ENCODE measurements around the gene FOXD4L1.
"Not testable (repeated sequence)": the region's sequence is repeated elsewhere in the genome, so short reads cannot be mapped to it uniquely, and the experiment has no call there.

DNA sequence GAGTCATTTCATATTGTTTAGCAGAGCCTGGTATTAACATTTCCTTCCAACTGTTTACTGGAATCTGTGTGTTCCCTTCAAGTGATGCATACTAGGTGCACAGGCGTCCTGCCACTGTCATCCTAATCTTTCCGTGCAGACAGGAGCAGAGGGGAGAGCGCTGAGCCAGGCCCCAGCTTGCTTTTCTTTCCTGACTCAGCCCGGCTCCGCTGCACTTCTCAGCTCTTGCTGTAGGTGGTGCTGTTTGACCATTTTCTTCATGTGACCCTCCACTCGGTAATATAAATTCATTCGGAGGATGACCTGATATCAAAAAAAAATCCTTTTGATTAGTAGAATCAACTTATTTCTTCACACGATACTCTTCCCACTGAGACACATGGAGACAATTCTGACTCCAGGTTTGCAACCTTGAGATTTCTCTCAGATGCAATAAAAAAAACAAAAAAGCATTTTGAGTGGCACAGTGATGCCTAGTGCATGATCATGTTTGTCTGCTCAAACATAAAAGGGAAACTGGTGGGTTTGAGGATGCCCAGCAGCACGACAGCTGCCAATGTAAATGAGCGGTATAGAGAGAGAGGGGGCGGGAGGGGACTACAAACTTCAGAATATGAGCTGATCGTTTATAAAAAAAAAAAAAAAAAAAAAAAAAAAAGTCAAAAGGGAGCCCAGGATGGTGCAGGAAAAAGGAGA, 29.0 kb downstream of the FOXD4L1 start:
- TF ChIP-seq POLR2A (IDR thresholded peaks at IDR 0.05; ENCODE audit: low read depth); POLR2AphosphoS5 (IDR thresholded peaks at IDR 0.05); EP300 (IDR thresholded peaks at IDR 0.05): not testable (repeated sequence)
- TF ChIP-seq, protein P1, sequence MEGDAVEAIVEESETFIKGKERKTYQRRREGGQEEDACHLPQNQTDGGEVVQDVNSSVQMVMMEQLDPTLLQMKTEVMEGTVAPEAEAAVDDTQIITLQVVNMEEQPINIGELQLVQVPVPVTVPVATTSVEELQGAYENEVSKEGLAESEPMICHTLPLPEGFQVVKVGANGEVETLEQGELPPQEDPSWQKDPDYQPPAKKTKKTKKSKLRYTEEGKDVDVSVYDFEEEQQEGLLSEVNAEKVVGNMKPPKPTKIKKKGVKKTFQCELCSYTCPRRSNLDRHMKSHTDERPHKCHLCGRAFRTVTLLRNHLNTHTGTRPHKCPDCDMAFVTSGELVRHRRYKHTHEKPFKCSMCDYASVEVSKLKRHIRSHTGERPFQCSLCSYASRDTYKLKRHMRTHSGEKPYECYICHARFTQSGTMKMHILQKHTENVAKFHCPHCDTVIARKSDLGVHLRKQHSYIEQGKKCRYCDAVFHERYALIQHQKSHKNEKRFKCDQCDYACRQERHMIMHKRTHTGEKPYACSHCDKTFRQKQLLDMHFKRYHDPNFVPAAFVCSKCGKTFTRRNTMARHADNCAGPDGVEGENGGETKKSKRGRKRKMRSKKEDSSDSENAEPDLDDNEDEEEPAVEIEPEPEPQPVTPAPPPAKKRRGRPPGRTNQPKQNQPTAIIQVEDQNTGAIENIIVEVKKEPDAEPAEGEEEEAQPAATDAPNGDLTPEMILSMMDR (IDR thresholded peaks at IDR 0.05) = not testable (repeated sequence)

All from esophagus muscularis mucosa (tissue), 4 donors.